Measurements from ENCODE around the gene ACP7. TPM values are rescaled to one million over a fixed set of nuclear protein-coding genes. Genes with fewer than 3 reads are reported as not detected.

ACP7 gene
- total RNA-seq, 2 experiments from 2014 or later: not detected

- intact Hi-C loops (cut with DNase I, micrococcal nuclease): no loop called here
- Mint-ChIP-seq H3K4me3 (no peak overlapping the region), H3K4me1 (ENCODE audit: low read depth) (peaks cover 35% of the 10 kb centered on the region), H3K27me3 (no peaks in the 10 kb centered on the region), H3K36me3 (ENCODE audit: low read depth) (no peaks in the 10 kb centered on the region), H3K9me3 (no peaks in the 10 kb centered on the region), H3K27ac (no peak overlapping the region)
- ChIA-PET POLR2A (no interaction called here), CTCF (interaction anchor here (1.4 kb wide), 1 partner anchor 11 kb away, joined by 4 read pairs; no protein-coding TSS in a partner anchor)
- Histone ChIP-seq H3K27me3 (ENCODE audit: control insufficient read depth in 1 of 2, insufficient read depth in 2 of 2, low read length in 2 of 2) (no peaks in the 10 kb centered on the region), H3K4me3 (ENCODE audit: low read length) (no peak overlapping the region), H3K27ac (ENCODE audit: low read depth in 1 of 2, low read length in 2 of 2) (no peak overlapping the region), H3K4me1 (ENCODE audit: insufficient read depth, low read length) (no peaks in the 10 kb centered on the region), H3K36me3 (ENCODE audit: insufficient read depth, low read length) (no peaks in the 10 kb centered on the region), H3K9me3 (ENCODE audit: control insufficient read depth in 1 of 2, insufficient read depth in 1 of 2, low read length in 2 of 2) (no peaks in the 10 kb centered on the region)
- no peak for DNase-seq
- no peak for TF ChIP-seq CTCF (IDR thresholded peaks at IDR 0.05)
- ATAC-seq (ENCODE audit: poor library complexity): no peak
These were observed 49.5 kb downstream of the ACP7 start for GRCh38 chr19:39133431-39134270.

GRCh38 chr19:39135701-39136100 is 51.5 kb downstream of the ACP7 start:
- no peak for ATAC-seq (ENCODE audit: poor library complexity)
- Histone ChIP-seq H3K36me3 (ENCODE audit: insufficient read depth, low read length) (no peaks in the 10 kb centered on the region), H3K4me3 (ENCODE audit: low read length) (no peak overlapping the region), H3K27ac (ENCODE audit: low read depth in 1 of 2, low read length in 2 of 2) (no peak overlapping the region), H3K9me3 (ENCODE audit: control insufficient read depth in 1 of 2, insufficient read depth in 1 of 2, low read length in 2 of 2) (no peaks in the 10 kb centered on the region), H3K27me3 (ENCODE audit: control insufficient read depth in 1 of 2, insufficient read depth in 2 of 2, low read length in 2 of 2) (no peaks in the 10 kb centered on the region), H3K4me1 (ENCODE audit: insufficient read depth, low read length) (peaks cover 2% of the 10 kb centered on the region)
- no peaks in the 10 kb centered on the region for H3K9me3 Mint-ChIP-seq
- no peak for TF ChIP-seq CTCF (IDR thresholded peaks at IDR 0.05)
- H3K27ac Mint-ChIP-seq: no peak overlapping the region
- peaks cover 25% of the 10 kb centered on the region for H3K4me1 Mint-ChIP-seq (ENCODE audit: low read depth)
- H3K4me3 Mint-ChIP-seq: no peak overlapping the region
- DNase-seq: no peak
- POLR2A ChIA-PET: no interaction called here
- H3K27me3 Mint-ChIP-seq: no peaks in the 10 kb centered on the region
- CTCF ChIA-PET: no interaction called here
- no peaks in the 10 kb centered on the region for H3K36me3 Mint-ChIP-seq (ENCODE audit: low read depth)
- intact Hi-C loops (cut with DNase I, micrococcal nuclease): no loop called here

- CTCF ChIA-PET: no interaction called here
- intact Hi-C loops (cut with DNase I, micrococcal nuclease): no loop called here
- peaks cover 23% of the 10 kb centered on the region for H3K4me1 Mint-ChIP-seq (ENCODE audit: low read depth)
- TF ChIP-seq CTCF (IDR thresholded peaks at IDR 0.05): no peak
- Histone ChIP-seq H3K27ac (ENCODE audit: low read depth in 1 of 2, low read length in 2 of 2) (no peak overlapping the region), H3K4me3 (ENCODE audit: low read length) (no peak overlapping the region), H3K27me3 (ENCODE audit: control insufficient read depth in 1 of 2, insufficient read depth in 2 of 2, low read length in 2 of 2) (no peaks in the 10 kb centered on the region), H3K9me3 (ENCODE audit: control insufficient read depth in 1 of 2, insufficient read depth in 1 of 2, low read length in 2 of 2) (no peaks in the 10 kb centered on the region), H3K4me1 (ENCODE audit: insufficient read depth, low read length) (peaks cover 2% of the 10 kb centered on the region), H3K36me3 (ENCODE audit: insufficient read depth, low read length) (no peaks in the 10 kb centered on the region)
- no peaks in the 10 kb centered on the region for H3K36me3 Mint-ChIP-seq (ENCODE audit: low read depth)
- H3K27ac Mint-ChIP-seq: no peak overlapping the region
- no peak for ATAC-seq (ENCODE audit: poor library complexity)
- DNase-seq: no peak
- H3K9me3 Mint-ChIP-seq: no peaks in the 10 kb centered on the region
- no peaks in the 10 kb centered on the region for H3K27me3 Mint-ChIP-seq
- POLR2A ChIA-PET: no interaction called here
- no peak overlapping the region for H3K4me3 Mint-ChIP-seq
These were observed 52.2 kb downstream of the ACP7 start for GRCh38 chr19:39136225-39136940.
